ENCODE measurements around the gene KRTAP12-4. TPM values are rescaled to one million over a fixed set of nuclear protein-coding genes. Genes with fewer than 3 reads are reported as not detected.

KRTAP12-4 gene
- total RNA-seq, 1 experiment from 2014 or later, result not detected

DNA sequence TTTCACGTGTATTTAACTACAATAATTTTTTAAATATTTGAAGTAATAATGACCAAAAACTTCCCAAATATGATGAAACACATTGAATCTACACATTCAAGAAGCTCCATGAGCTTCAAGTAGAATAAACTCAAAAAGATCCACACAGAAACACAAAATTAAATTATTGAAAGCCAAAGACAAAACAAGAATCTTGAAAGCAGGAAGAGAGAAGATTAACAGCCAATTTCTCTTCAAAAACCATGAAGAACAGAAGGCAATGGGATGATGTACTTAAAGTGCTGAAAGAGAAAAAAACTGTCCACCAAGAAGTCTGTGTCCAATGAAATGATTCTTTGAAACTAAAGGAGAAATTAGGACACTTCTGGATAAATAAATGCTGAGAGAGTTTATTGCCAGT lies 22.4 kb downstream of the KRTAP12-4 start:
- intact Hi-C loops (cut with micrococcal nuclease; ENCODE audit: unreplicated experiment), result no loop called here
- in situ Hi-C loops (cut with HindIII; ENCODE audit: low pct_unique_long_range_greater_than_20kb, low sequenced_read_pairs), result no loop called here
- POLR2A ChIA-PET, result no interaction called here
- DNase-seq (ENCODE audit: low read depth, low spot score) (no peak), ATAC-seq (no peak)
- no peaks in the 10 kb centered on the region for H3K36me3 ChIP-seq (ENCODE audit: control insufficient read depth, insufficient read depth, low read length)
- H3K4me3 ChIP-seq (ENCODE audit: low read depth in 2 of 2, low read length in 2 of 2), result no peak overlapping the region
- H3K27me3 ChIP-seq (ENCODE audit: control insufficient read depth, insufficient read depth, low read length), result no peaks in the 10 kb centered on the region
- H3K9me3 ChIP-seq (ENCODE audit: control insufficient read depth, insufficient read depth, low read depth, low read length), result no peaks in the 10 kb centered on the region; the same call in 1 of the 2 replicates
- CTCF ChIA-PET, result no interaction called here
- H3K4me1 ChIP-seq (ENCODE audit: control insufficient read depth, insufficient read depth, low read length), result no peaks in the 10 kb centered on the region
- H3K27ac ChIP-seq (ENCODE audit: low read length), result no peak overlapping the region
- TF ChIP-seq REST (IDR thresholded peaks at IDR 0.05; ENCODE audit: insufficient read depth in 1 of 2, low read depth in 2 of 2, low read length in 1 of 2) (no peak), POLR2AphosphoS5 (IDR thresholded peaks at IDR 0.05; ENCODE audit: low read depth, low read length) (no peak), SIN3A (IDR thresholded peaks at IDR 0.05; ENCODE audit: borderline replicate concordance, insufficient read depth, low read depth, low read length) (no peak), TCF7L2 (IDR thresholded peaks at IDR 0.05; ENCODE audit: low read depth, low read length) (no peak)
- TF ChIP-seq, protein P1, sequence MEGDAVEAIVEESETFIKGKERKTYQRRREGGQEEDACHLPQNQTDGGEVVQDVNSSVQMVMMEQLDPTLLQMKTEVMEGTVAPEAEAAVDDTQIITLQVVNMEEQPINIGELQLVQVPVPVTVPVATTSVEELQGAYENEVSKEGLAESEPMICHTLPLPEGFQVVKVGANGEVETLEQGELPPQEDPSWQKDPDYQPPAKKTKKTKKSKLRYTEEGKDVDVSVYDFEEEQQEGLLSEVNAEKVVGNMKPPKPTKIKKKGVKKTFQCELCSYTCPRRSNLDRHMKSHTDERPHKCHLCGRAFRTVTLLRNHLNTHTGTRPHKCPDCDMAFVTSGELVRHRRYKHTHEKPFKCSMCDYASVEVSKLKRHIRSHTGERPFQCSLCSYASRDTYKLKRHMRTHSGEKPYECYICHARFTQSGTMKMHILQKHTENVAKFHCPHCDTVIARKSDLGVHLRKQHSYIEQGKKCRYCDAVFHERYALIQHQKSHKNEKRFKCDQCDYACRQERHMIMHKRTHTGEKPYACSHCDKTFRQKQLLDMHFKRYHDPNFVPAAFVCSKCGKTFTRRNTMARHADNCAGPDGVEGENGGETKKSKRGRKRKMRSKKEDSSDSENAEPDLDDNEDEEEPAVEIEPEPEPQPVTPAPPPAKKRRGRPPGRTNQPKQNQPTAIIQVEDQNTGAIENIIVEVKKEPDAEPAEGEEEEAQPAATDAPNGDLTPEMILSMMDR (IDR thresholded peaks at IDR 0.05), result no peak
- BruUV-seq (replicated peaks), result no TSS peak

DNA sequence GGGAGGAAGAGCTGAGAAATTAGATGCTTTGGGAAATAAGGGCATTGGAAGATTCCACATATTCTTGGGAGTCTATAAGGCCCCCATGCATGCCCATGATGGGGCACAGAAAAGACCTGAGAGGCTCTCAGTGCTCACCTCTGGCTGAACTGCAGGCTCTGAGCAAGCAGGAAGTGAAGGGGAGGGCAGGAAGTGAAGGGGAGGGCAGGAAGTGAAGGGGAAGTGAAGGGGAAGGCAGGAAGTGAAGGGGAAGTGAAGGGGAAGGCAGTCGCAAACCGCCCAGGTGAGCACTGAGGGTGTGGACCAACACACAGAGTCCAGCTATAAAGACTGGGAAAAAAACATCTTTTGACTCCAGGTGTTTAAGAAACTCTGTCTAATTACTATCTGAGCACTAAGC lies 24.0 kb downstream of the KRTAP12-4 start:
- Histone ChIP-seq H3K27ac (ENCODE audit: low read length) (no peak overlapping the region), H3K36me3 (ENCODE audit: control insufficient read depth, insufficient read depth, low read length) (no peaks in the 10 kb centered on the region), H3K4me3 (ENCODE audit: low read depth in 2 of 2, low read length in 2 of 2) (no peak overlapping the region), H3K27me3 (ENCODE audit: control insufficient read depth, insufficient read depth, low read length) (no peaks in the 10 kb centered on the region), H3K9me3 (ENCODE audit: control insufficient read depth, insufficient read depth, low read depth, low read length) (no peaks in the 10 kb centered on the region; the same call in 1 of the 2 replicates), H3K4me1 (ENCODE audit: control insufficient read depth, insufficient read depth, low read length) (no peaks in the 10 kb centered on the region)
- DNase-seq (ENCODE audit: low read depth, low spot score), result no peak
- ChIA-PET CTCF (no interaction called here), POLR2A (interaction anchor here (0.6 kb wide), 1 partner anchor 15 kb away, joined by 3 read pairs; no protein-coding TSS in a partner anchor)
- TF ChIP-seq POLR2AphosphoS5 (IDR thresholded peaks at IDR 0.05; ENCODE audit: low read depth, low read length), result no peak
- TF ChIP-seq TCF7L2 (IDR thresholded peaks at IDR 0.05; ENCODE audit: low read depth, low read length), result no peak
- no peak for TF ChIP-seq REST (IDR thresholded peaks at IDR 0.05; ENCODE audit: insufficient read depth in 1 of 2, low read depth in 2 of 2, low read length in 1 of 2)
- TF ChIP-seq SIN3A (IDR thresholded peaks at IDR 0.05; ENCODE audit: borderline replicate concordance, insufficient read depth, low read depth, low read length), result no peak
- TF ChIP-seq, protein P1 (IDR thresholded peaks at IDR 0.05), result no peak
- in situ Hi-C loops (cut with HindIII; ENCODE audit: low pct_unique_long_range_greater_than_20kb, low sequenced_read_pairs) (no loop called here), intact Hi-C loops (cut with micrococcal nuclease; ENCODE audit: unreplicated experiment) (no loop called here)
- no TSS peak for BruUV-seq (replicated peaks)
- ATAC-seq, result no peak
